ENCODE measurements around the gene PNMA8C.

Gene PNMA8C

DNA sequence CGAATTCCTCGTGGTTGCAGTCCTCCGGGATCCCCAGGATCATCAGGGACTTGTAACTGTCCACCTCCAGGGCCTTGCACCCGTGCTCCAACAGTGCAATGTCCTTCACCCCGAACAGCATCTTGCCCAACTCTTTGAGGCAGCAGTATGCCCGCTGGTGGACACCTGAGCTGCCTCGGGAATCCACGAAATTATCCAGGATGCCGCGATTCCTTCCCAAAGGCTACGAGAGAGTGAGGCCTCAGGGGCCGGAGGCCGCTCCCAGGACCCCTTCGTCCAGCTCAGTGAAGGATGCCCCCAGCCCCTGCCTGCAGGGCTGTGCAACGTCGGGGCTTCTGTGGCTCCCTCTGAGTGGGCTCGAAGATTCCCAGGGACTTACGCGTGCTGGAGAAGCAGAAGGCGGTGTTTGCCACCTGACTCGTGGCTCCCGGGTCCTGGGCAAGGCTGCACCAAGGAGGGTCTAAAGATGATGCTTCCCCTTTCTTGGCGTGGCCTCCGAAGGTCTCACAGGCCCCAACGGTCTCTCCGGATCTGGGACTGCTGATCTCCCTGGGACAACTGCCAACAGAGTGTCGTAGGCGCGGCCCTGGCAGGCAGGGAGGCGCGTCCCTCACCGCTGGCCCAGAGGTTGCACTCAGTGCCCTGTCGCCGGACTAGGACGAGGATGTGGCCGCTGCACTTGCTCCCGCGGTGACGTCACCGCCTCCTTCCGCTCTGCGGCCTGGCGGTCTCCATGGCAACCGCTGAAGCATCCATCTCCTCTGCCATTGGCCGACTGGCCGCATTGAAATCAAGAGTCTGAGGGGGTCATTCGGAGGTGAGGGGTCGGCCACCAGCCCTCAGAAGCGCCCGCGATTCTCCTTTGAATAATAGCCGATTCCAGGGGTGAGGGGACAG lies at the start of gene PNMA8C:
PNMA8C (minus strand) TSS at position 698 of the 897 bp plus-strand sequence; CDS start at position 121, 577 bp downstream.
- TF ChIP-seq GATA3 (IDR thresholded peaks at IDR 0.05; ENCODE audit: low read depth, low read length) = no peak
- TF ChIP-seq GATA2 (IDR thresholded peaks at IDR 0.05; ENCODE audit: low read depth, low read length) = no peak

DNA sequence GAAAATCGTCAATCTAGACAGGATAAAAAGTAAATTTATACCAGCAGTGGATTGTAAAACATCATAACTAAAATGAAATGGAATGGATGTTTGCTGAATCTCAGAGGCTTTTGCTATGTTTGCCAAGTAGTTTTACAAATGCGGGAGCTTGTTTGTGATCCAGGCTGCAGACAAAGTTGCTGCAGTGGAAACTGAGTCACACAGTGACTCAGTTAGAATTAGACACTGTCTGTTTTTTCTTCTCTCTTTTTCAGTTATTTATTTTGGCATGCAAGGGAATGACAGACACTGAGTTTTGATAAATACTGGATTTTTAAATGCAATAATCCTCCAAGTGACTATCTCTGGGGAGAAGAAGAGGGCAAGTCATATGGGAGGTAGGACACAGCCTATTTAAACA lies 47.2 kb upstream of the PNMA8C start:
- TF ChIP-seq GATA3 (IDR thresholded peaks at IDR 0.05; ENCODE audit: low read depth, low read length) = no peak
- no peak for TF ChIP-seq GATA2 (IDR thresholded peaks at IDR 0.05; ENCODE audit: low read depth, low read length)

DNA sequence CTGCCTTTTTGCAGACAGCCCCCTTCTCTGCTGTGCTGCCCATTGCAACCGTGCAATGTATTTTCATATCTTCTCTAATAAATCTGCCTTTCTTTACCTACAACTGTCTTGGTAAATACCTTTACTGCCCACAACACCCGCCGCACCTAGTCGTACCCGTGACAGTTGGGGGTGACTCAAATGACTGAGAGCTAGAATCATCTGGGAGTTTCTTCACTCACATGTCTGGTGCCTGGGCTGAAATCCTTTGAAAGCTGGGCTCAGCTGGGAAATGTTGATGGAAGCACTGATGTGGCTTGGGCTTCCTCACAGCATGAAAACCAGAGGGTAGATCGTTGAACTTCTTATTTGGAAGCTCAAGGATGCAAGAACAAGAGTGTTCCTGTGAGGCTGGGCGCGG lies 45.5 kb upstream of the PNMA8C start:
- TF ChIP-seq GATA2 (IDR thresholded peaks at IDR 0.05; ENCODE audit: low read depth, low read length) = no peak
- no peak for TF ChIP-seq GATA3 (IDR thresholded peaks at IDR 0.05; ENCODE audit: low read depth, low read length)

DNA sequence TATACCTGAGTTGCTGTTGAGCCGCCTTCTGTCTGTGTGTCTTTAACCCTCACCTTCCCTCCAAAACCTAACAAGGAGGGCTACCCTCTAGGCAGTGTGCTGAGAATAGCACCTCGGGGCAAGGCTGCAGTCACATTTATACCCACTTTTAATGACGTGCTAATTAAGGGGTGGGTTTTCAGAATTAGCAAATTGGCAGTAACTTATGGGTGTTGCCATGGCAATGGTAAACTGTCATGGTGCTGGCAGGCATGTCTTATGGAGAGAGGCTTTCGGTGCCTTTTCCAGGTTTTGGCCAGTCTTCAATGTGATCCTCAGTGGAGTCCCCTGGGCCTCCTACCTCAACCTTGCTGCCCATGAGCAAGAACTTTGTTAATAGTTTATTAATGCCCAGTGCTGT lies 43.9 kb upstream of the PNMA8C start:
- TF ChIP-seq GATA2 (IDR thresholded peaks at IDR 0.05; ENCODE audit: low read depth, low read length) (no peak), GATA3 (IDR thresholded peaks at IDR 0.05; ENCODE audit: low read depth, low read length) (no peak)

DNA sequence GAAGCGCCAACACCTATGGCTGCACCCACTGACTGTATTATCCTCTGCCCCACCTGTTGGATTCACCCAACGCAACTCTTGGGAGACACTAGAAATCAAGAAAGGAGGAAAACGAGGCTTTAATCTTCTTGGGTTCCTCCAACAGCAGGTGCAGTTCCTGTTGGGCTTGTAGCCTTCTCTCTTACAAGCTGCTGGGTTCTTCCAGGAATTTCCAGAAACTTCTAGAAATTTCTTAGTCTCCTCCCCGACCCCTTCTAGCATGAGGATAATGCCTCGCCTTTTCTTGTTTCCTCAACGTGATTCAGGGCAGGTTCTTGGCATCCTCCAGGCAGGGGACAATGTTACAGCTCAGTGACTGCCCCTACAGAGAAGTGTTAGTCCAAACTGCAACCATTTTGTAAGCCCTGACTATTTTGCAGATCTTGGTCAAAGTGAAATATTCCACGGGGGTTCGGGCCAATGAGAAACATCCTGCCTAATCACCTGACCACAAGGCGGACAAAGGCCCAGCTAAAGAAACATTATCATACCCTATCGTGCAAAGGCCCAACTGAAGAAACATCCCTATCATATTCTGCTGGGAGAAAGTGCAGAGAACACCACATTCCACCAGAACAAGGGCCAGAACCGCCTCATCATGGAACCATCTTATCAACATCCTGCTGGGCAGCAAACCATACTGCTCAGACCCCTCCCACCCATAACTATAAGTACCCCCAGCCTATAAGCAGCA lies 43.2 kb upstream of the PNMA8C start:
- no peak for TF ChIP-seq GATA3 (IDR thresholded peaks at IDR 0.05; ENCODE audit: low read depth, low read length)
- no peak for TF ChIP-seq GATA2 (IDR thresholded peaks at IDR 0.05; ENCODE audit: low read depth, low read length)

DNA sequence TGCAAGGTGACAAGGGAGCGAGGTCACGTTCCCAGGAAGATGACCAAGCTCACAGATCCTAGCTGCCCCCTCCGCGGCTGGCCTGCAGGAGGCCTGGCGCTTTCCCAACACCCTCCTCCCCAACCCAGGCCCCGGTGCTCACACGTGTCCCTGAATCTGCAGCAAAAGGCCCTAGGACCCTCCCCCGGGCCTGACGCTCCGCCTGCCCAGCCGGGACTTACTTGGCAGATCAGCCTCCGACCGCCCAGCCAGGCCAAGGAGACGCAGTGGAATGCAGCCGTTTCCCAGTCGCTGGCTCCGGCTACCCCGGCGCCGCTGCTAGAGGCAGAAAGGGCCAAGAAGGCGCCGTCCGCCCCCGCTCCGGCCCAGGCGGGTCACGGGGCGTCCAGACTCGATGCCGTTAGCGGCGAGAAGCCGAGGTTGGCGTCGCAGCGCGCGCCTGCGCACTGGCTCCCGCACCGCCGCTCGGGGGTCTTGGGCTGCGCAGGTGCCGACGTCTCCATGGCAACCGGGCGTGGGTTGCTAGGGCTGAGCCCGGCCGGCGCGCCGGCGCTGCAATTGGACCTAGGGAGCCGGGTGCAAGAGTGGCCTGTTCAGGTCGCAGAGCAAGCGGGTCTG lies 42.5 kb upstream of the PNMA8C start, which contains the start of gene PNMA8A:
PNMA8A (minus strand) TSS at position 448 of the 618 bp plus-strand sequence. CDS start 528 bp downstream, outside the sequence.
- TF ChIP-seq GATA3 (IDR thresholded peaks at IDR 0.05; ENCODE audit: low read depth, low read length) (no peak), GATA2 (IDR thresholded peaks at IDR 0.05; ENCODE audit: low read depth, low read length) (no peak)

DNA sequence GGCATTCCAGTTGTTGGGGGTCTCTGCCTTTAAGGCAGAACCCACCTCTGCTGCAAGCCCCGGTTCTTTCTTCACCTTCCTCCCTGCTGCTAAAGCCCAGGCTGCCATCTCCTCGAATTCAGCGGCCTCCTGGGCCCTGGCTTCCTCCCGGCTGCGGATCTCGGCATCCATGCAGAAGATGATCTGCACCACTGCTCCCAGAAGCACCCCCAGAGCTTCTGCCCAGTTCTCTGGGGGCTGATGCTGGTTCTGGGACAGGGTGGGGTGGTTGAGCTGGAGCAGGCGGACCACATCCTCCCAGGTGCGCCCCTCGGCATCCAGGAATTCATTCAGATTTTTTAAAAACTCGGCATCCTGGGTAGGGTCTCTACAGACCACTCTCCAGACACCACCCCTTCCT lies 41.6 kb upstream of the PNMA8C start:
- TF ChIP-seq GATA3 (IDR thresholded peaks at IDR 0.05; ENCODE audit: low read depth, low read length) = no peak
- no peak for TF ChIP-seq GATA2 (IDR thresholded peaks at IDR 0.05; ENCODE audit: low read depth, low read length)

DNA sequence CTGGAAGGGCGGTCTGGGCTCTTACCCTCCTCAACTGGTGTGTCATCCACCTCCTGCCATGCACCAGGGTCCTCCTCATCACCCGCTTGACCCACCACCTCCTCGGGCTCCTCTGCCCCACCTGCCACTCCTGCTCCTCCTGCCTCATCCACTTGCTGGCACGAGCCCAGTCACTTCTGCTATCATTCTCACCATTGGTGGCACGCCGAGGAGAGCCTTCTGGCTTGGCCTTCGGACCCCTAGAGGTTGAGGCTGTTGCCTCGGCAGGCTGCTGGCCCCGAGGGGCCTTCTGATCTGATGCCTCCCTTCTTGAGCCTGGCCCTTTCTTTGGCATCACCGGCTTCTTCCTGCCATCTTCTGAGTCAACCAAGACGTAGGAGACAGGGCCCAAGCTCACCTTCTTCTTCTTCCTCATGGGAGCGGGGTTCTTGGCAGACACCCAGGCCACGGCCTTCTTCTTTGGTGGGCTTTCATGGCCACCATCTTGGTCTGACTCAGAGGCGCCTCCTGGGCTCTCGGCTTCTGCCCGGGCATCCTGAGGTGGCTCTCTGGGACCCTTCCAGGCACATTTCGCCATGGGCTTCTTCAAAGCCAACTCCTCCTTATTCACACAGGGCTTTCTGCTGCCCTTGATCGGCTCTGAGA lies 40.9 kb upstream of the PNMA8C start:
- TF ChIP-seq GATA2 (IDR thresholded peaks at IDR 0.05; ENCODE audit: low read depth, low read length) (no peak), GATA3 (IDR thresholded peaks at IDR 0.05; ENCODE audit: low read depth, low read length) (no peak)

DNA sequence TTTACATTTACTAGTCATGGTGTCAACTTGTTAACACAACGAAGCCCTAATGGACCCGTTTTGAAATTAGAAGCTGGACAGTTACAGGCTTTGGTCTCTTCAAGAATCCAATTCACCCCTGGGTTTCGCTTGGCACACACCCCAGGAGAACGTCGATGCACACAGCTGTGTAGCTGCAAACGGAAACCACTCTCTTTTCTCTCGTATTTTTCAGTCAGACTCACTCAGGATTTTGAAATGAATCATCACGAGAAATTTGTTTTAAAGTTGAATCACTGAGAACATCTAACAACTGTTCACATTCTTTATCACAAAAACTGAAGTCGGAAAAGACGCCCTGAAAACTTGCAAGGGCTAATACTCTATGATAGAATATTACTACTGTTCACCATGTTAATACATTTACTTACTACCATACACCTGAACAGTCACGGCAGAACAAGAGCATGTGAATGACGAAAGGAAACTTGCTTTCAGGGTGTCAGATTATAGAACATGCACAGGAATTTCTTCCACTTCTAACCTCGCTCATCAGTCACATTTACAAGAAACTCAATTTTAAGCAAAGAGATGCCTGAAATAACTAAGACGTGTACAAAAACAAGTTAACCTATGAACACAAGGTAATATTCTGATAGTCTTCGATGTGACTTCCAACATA lies 37.9 kb upstream of the PNMA8C start:
- no peak for TF ChIP-seq GATA3 (IDR thresholded peaks at IDR 0.05; ENCODE audit: low read depth, low read length)
- no peak for TF ChIP-seq GATA2 (IDR thresholded peaks at IDR 0.05; ENCODE audit: low read depth, low read length)

DNA sequence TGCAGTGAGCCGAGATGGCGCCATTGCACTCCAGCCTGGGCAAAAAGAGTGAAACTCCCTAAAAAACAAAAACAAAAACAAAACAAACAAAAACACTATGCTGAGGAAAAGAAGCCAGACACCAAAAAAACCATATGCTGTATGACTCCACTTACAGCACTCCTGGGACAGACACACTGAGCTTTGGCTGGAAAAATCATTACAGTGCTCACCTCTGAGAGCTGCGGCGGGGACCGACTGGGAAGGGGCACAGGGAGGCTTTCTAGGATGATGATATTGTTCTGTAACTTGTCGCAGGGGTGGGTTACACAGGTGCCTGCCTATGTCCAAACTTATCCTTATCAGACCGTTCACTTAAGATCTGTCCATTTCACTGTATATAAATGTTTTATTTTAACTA lies 34.8 kb upstream of the PNMA8C start:
- TF ChIP-seq GATA2 (IDR thresholded peaks at IDR 0.05; ENCODE audit: low read depth, low read length) = no peak
- TF ChIP-seq GATA3 (IDR thresholded peaks at IDR 0.05; ENCODE audit: low read depth, low read length) = no peak

DNA sequence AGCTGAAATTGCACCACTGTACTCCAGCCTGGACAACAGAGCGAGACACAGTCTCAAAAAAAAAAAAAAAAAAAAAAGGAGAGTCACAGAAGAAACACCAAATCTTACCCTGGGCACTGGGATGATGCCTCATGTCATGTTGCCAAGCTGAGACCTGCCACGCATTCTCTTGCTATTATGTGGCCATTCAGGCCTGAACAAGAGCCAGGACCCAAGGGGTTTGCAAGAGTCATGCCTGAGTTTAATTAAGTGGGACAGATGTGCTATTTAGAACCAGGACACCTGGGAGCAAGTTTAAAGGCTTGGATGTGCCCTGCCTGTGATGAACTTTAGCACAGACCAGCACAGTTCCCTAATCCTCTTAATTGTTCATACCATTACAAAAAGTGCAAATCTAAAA lies 32.8 kb upstream of the PNMA8C start:
- TF ChIP-seq GATA2 (IDR thresholded peaks at IDR 0.05; ENCODE audit: low read depth, low read length) (no peak), GATA3 (IDR thresholded peaks at IDR 0.05; ENCODE audit: low read depth, low read length) (no peak)

DNA sequence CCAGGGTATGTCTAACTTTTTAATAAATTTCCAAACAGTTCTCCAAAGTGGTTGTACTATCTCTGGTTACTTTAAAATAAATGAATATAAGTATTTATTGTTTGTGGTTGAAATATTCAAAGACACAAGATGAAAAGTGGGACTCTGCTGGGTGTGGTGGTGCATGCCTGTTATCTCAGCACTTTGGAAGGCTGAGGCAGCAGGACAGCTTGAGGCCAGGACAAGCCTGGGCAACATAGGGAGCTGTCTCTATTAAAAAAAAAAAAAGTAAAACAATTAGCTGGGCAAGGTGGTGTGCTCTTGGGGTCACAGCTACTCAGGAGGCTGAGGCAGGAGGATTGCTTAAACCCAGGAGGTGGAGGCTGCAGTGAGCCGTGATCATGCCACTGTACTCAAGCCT lies 32.2 kb upstream of the PNMA8C start:
- TF ChIP-seq GATA2 (IDR thresholded peaks at IDR 0.05; ENCODE audit: low read depth, low read length) = no peak
- TF ChIP-seq GATA3 (IDR thresholded peaks at IDR 0.05; ENCODE audit: low read depth, low read length) = no peak

DNA sequence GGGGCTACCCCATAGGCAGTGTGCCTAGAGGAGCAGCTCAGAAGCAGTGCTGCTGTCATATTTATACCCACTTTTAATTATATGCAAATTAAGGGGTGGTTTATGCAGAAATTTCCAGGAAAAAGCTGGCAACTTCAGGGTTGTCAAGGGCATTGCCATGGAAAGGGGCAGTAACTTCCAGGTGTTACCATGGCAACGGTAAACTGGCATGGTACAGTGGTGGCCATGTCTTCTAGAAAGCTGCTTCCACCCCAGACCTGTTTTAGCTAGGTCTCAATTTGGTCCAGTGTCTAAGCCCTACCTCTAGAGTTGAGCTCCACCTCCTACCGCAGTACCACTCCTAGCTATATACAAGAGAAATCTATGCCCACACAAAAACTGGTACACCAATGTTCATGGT lies 31.3 kb upstream of the PNMA8C start:
- TF ChIP-seq GATA2 (IDR thresholded peaks at IDR 0.05; ENCODE audit: low read depth, low read length) = no peak
